HG03469 (cell line): ENCODE data around the gene HOXD1.

Experiments used
- ATAC-seq: cut with Tn5 transposase; IDR thresholded peaks from one replicate; pipeline ENCODE4 v1.9.1; 2021; ENCODE audit warnings: mild to moderate bottlenecking, moderate library complexity, moderate number of reproducible peaks; ENCODE audit not compliant: unreplicated experiment

HOXD1 gene

GRCh38 chr2:176152350-176153181, 35.9 kb upstream of the HOXD1 start:
- ATAC-seq = no peak

- ATAC-seq = no peak
Measured at GRCh38 chr2:176154576-176155252, 33.8 kb upstream of the HOXD1 start.

- no peak for ATAC-seq
Measured at GRCh38 chr2:176155356-176156044, 33.0 kb upstream of the HOXD1 start.

- ATAC-seq = no peak
Measured at GRCh38 chr2:176156301-176156806, 32.1 kb upstream of the HOXD1 start.

- ATAC-seq = no peak
Measured at GRCh38 chr2:176156807-176157498, 31.5 kb upstream of the HOXD1 start, which contains the start of gene HOXD3. TSS of gene HOXD3 (plus strand) at chr2:176157307. CDS start at chr2:176169115, 11,808 bp downstream.

- no peak for ATAC-seq
Measured at GRCh38 chr2:176157499-176158185, 30.8 kb upstream of the HOXD1 start.

- no peak for ATAC-seq
Measured at GRCh38 chr2:176158186-176158591, 30.3 kb upstream of the HOXD1 start.

GRCh38 chr2:176158855-176159662, 29.4 kb upstream of the HOXD1 start:
- no peak for ATAC-seq

GRCh38 chr2:176159663-176160250, 28.7 kb upstream of the HOXD1 start:
- ATAC-seq = no peak

GRCh38 chr2:176160251-176160985, 28.1 kb upstream of the HOXD1 start:
- ATAC-seq = no peak

GRCh38 chr2:176160986-176161824, 27.3 kb upstream of the HOXD1 start:
- no peak for ATAC-seq

GRCh38 chr2:176161825-176162626, 26.4 kb upstream of the HOXD1 start:
- ATAC-seq = no peak

- no peak for ATAC-seq
Measured at GRCh38 chr2:176162911-176163671, 25.4 kb upstream of the HOXD1 start.

GRCh38 chr2:176163672-176164056, 24.8 kb upstream of the HOXD1 start:
- ATAC-seq = no peak

- ATAC-seq = no peak
Measured at GRCh38 chr2:176164201-176164600, 24.3 kb upstream of the HOXD1 start.
